ENCODE measurements around the gene LPCAT3. TPM values are rescaled to one million over a fixed set of nuclear protein-coding genes. Genes with fewer than 3 reads are reported as not detected.
"Not testable (repeated sequence)": the region's sequence is repeated elsewhere in the genome, so short reads cannot be mapped to it uniquely, and the experiment has no call there.

LPCAT3 gene
- total RNA-seq, 2 donors from 2014 or later = 33.6 to 86.7 TPM

- no peaks in the 10 kb centered on the region for H3K36me3 ChIP-seq (ENCODE audit: control insufficient read depth, insufficient read depth, low read length)
- no peak overlapping the region for H3K27ac ChIP-seq (ENCODE audit: low read depth, low read length)
- Mint-ChIP-seq H3K36me3 (ENCODE audit: low read depth) (no peaks in the 10 kb centered on the region), H3K27me3 (ENCODE audit: insufficient read depth) (peaks cover 6% of the 10 kb centered on the region), H3K27ac (no peak overlapping the region), H3K9me3 (no peaks in the 10 kb centered on the region), H3K4me1 (peaks cover 14% of the 10 kb centered on the region), H3K4me3 (no peak overlapping the region)
- no peaks in the 10 kb centered on the region for H3K9me3 ChIP-seq (ENCODE audit: control insufficient read depth, low read length)
- H3K4me1 ChIP-seq (ENCODE audit: control insufficient read depth, insufficient read depth, low read length) = no peaks in the 10 kb centered on the region
- WGBS, 2 experiments (ENCODE audit: insufficient coverage in 1 of 2, insufficient read length in 1 of 2) = 92 to 93% methylated on average over 4 to 9 of the region's 9 CpGs
- no peak for TF ChIP-seq CTCF (conservative IDR thresholded peaks at IDR 0.05)
- no peak for DNase-seq
- no peak overlapping the region for H3K9ac ChIP-seq (ENCODE audit: extremely low read depth, low read length, poor library complexity, severe bottlenecking)
- no peak overlapping the region for H3K4me3 ChIP-seq (ENCODE audit: low read length)
- no peaks in the 10 kb centered on the region for H3K27me3 ChIP-seq (ENCODE audit: control insufficient read depth, insufficient read depth, low read length, poor library complexity, severe bottlenecking)
These were observed 40.6 kb upstream of the LPCAT3 start for GRCh38 chr12:7058850-7059395.

GRCh38 chr12:7058163-7058845, 40.0 kb upstream of the LPCAT3 start:
- Mint-ChIP-seq H3K27me3 (ENCODE audit: insufficient read depth) (peaks cover 6% of the 10 kb centered on the region), H3K4me1 (peaks cover 14% of the 10 kb centered on the region), H3K27ac (no peak overlapping the region), H3K9me3 (no peaks in the 10 kb centered on the region), H3K36me3 (ENCODE audit: low read depth) (no peaks in the 10 kb centered on the region), H3K4me3 (no peak overlapping the region)
- Histone ChIP-seq H3K9ac (ENCODE audit: extremely low read depth, low read length, poor library complexity, severe bottlenecking) (no peak overlapping the region), H3K27me3 (ENCODE audit: control insufficient read depth, insufficient read depth, low read length, poor library complexity, severe bottlenecking) (no peaks in the 10 kb centered on the region), H3K9me3 (ENCODE audit: control insufficient read depth, low read length) (no peaks in the 10 kb centered on the region), H3K36me3 (ENCODE audit: control insufficient read depth, insufficient read depth, low read length) (no peaks in the 10 kb centered on the region), H3K4me1 (ENCODE audit: control insufficient read depth, insufficient read depth, low read length) (no peaks in the 10 kb centered on the region), H3K4me3 (ENCODE audit: low read length) (no peak overlapping the region), H3K27ac (ENCODE audit: low read depth, low read length) (no peak overlapping the region)
- TF ChIP-seq CTCF (conservative IDR thresholded peaks at IDR 0.05) = no peak
- no peak for DNase-seq
- WGBS, 2 experiments (ENCODE audit: insufficient coverage in 1 of 2, insufficient read length in 1 of 2) = 93 to 94% methylated on average over 3 of the region's 3 CpGs

GRCh38 chr12:7055736-7056135, 37.5 kb upstream of the LPCAT3 start:
- H3K27me3 Mint-ChIP-seq (ENCODE audit: insufficient read depth) = peaks cover 15% of the 10 kb centered on the region
- WGBS, 2 experiments (ENCODE audit: insufficient coverage in 1 of 2, insufficient read length in 1 of 2) = 90 to 93% methylated on average over 2 of the region's 2 CpGs
- H3K36me3 Mint-ChIP-seq (ENCODE audit: low read depth); H3K9ac ChIP-seq (ENCODE audit: extremely low read depth, low read length, poor library complexity, severe bottlenecking); H3K4me1 ChIP-seq (ENCODE audit: control insufficient read depth, insufficient read depth, low read length); H3K27ac Mint-ChIP-seq; H3K36me3 ChIP-seq (ENCODE audit: control insufficient read depth, insufficient read depth, low read length); H3K4me3 Mint-ChIP-seq; H3K9me3 Mint-ChIP-seq; H3K27ac ChIP-seq (ENCODE audit: low read depth, low read length); H3K4me3 ChIP-seq (ENCODE audit: low read length); DNase-seq; H3K4me1 Mint-ChIP-seq; H3K9me3 ChIP-seq (ENCODE audit: control insufficient read depth, low read length): not testable (repeated sequence)
- H3K27me3 ChIP-seq (ENCODE audit: control insufficient read depth, insufficient read depth, low read length, poor library complexity, severe bottlenecking) = peaks cover 11% of the 10 kb centered on the region

All from endodermal cell (in vitro differentiated cells).